GM18870 (cell line): ENCODE data around the gene TRPM6.

ENCODE experiments used
- ATAC-seq: cut with Tn5 transposase; IDR thresholded peaks from one replicate; pipeline ENCODE4 v1.9.1; 2021; ENCODE audit warnings: moderate library complexity; ENCODE audit not compliant: unreplicated experiment

TRPM6 gene

DNA sequence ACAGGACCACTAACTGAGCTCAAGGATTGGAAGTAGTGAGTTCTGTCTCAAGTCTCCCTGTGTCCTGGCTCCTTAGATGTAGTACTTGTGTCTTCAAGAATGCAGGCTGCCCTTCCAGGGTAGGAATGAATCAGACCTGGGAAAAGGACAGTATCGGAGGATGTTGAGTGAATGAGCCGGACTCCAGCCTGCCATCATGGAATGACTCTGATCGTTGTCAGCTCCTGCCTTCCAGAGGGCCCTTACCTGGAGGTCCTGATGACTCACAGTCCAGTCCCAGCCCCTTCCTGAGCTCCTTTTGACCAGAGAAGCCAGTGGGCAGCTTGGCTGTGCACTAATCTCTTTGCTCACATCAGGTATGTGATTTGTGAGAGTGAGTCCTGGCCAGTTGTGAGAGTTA, 161.1 kb downstream of the TRPM6 start:
- ATAC-seq, result no peak

- no peak for ATAC-seq
Measured at GRCh38 chr9:74724317-74724716, 163.4 kb downstream of the TRPM6 start.

DNA sequence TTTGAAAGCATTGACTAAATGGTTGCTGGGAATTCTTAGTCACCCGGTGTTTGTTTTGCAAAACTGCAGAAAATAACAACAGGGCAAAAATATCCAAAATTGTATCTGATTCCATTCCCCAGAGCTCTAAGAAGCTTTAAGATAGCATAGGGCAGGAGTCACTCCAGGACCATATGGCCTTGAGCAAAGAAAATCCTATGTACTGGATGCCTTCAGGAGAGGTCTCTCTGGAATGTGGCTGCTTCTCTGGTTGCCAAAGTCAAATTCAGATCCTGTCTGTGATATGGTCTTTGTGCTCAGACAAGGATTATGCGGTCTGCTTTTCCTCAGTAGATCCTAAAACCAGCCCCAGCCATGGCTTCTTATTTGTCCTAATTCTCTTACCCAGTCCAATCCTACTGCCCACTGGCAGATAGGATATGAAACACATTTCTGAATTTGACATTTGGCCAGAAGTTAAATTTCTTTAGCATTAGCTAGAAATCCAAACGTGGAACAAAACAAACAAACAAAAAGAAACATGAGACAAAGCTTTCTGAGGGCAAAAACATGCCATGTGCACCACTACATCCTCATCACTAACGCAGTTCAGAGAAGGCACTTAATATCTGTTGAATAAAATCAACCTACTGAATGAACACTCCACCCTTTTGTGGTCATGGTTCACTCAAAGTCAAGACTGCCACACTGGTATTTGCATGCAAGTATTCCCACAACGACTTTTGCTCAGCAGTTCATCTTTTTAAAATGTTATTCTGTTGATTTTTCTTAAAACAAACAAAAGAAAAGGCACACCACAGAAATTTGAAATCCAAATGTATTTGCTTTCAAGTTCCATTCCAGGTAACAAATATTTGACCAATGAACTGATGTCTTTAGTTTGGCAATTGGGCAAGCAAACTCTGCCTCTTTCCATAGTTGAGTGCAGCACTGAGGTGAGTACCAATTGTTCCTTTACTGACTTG, 165.7 kb downstream of the TRPM6 start:
- no peak for ATAC-seq

- ATAC-seq, result no peak
Measured at GRCh38 chr9:74719306-74719705, 168.4 kb downstream of the TRPM6 start.

- ATAC-seq, result no peak
Measured at GRCh38 chr9:74718709-74719108, 169.0 kb downstream of the TRPM6 start.

GRCh38 chr9:74711341-74711740, 176.4 kb downstream of the TRPM6 start:
- ATAC-seq, result no peak

DNA sequence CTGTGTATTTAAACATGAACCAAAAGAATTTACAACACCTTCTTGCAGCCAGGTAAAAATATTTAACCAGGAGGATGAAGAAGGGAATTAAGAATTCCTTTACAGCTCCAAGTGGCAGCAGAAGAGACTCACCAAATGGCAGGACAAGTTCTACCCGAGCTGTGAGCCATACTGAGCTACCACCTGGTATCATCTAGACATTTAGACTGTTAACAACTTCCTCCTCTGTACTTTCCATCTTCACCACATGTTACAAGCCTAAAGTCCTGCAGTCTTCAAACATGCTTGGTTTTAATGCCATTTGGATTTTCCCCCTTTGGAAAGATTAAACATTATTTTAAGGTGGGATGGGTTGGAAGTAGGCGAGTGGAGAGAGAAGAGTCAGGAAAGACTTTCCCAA, 190.2 kb downstream of the TRPM6 start:
- ATAC-seq, result no peak

- ATAC-seq, result no peak
Measured at GRCh38 chr9:74696520-74696919, 191.2 kb downstream of the TRPM6 start.

DNA sequence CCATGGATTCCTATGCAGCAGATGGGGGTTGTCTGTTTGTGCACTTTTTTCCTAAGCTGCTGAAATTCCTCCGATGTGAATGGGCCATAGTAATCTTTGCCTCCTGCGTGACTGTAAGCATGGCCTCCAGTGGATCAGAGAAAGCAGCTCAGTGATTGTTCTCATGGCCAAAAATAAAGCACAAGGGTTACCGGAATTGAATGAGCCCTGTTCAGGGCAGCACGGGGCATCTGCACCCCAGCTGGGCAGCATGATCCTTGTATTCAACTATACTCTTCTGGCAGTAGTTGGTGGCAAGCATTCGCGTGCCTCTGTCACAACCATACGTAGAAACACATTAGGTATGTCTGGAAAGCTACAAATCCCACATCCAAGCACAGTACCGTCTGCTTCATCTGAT, 196.7 kb downstream of the TRPM6 start:
- no peak for ATAC-seq

GRCh38 chr9:74683322-74683721, 204.4 kb downstream of the TRPM6 start:
- ATAC-seq, result no peak

DNA sequence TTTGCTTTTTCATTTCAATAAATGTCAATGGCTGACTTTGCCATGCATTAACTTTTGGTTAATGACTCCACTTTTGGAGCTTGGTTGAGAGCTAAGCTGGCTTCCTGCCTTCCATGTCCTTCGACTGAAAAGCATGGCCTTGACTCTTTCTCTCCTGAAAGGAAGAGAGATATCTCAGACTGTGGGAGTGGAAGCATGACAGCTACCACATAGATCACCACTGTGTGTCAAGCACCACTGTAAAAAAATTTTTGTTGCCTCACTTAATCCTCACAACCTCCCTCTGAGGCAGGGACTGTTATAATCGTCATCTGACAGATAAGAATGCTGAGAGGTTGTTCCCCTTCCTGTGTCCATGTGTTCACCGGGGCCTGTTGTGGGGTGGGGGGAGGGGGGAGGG, 205.8 kb downstream of the TRPM6 start:
- ATAC-seq, result no peak

DNA sequence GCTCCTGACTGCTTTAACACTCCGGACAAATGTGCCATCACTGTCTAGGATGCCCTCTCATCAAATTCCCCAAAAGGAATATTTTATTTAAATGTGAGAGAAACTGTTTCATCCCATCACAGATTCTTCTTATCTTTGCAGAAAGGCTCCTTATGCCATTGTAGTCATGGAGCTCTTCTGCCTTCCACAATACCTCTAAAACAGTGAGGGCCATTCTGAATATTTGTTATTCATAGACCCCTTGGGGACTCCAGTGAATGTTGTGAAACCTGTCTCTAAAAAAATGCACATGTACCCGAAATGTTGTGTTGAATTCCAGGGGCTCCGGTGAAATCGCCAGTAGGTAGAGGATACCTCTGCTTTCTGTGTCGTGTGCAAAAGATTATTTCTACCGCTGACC, 213.6 kb downstream of the TRPM6 start:
- ATAC-seq, result no peak
